Stimulated activated CD8-positive, alpha-beta memory T cell treated with anti-CD3 and anti-CD28 coated beads, Interleukin-12 subunit alpha, Interleukin-12 subunit beta, amount 100 ng/mL, for 4 hours (primary cell): ENCODE data around the gene MORN1.

Experiments
- DNase-seq: peaks from one replicate; pipeline ENCODE4 v3.0.0-alpha.2; 2020; ENCODE audit warnings: low read depth

The MORN1 gene

GRCh38 chr1:2350911-2351655 is 40.3 kb downstream of the MORN1 start:
- DNase-seq = no peak

GRCh38 chr1:2350501-2350900 is 40.9 kb downstream of the MORN1 start:
- DNase-seq = no peak

DNA sequence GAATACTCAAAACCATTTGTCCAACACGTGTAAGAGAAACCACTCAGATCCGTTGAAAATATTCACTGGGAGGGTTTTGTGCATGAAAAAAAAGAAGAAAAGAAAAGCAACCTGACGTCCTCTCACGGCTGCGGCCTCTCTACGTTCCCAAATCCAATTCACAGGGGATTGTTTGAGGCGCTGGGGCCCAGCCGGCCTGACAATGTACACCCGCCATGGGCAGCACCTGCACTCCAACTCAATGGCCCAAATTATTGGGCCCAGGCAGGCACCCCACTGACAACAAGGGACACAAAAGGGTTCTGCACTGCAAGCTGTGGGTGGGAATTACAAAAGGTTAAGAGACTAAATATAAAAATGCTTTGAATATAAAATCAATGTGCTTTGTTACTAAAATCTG is 41.5 kb downstream of the MORN1 start:
- no peak for DNase-seq

GRCh38 chr1:2348346-2349325 is 42.7 kb downstream of the MORN1 start:
- no peak for DNase-seq

- DNase-seq = no peak
These were observed 43.5 kb downstream of the MORN1 start for GRCh38 chr1:2347896-2348295.

GRCh38 chr1:2347409-2347785 is 44.0 kb downstream of the MORN1 start:
- DNase-seq = no peak

DNA sequence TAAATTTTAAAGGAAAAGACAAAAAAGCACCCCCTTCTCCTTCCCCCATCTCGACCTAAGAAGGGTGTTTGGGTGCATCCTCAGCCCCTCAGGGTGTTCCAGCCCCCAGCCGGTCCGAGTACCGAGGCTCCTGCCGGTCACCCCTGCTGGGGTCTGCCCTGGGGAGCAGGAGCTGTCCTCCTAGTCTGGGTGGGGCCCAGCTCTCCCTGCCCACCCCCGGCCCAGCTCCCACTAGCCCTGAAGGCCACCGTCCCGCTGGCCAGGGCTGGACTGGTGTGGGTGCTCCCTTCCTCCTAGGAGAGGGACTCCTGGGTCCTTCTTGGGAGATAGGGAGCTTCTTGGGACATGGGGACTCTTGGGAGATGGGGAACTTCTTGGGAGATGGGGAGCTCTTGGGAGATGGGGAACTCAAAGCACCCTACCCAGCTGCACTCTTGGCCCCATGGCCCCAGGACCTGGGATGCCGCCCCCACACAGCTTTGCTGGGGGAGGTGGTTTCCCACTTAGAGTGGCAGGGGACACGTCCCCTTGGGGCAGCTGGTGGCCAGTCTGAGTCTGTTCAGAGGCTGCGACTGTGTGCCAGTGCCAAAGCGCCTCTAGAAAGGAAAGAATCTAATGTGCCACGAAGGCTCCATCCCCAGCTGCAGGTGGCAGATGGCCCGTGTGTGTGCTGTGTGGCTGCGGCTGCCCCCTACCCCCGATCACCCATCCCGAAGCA is 44.5 kb downstream of the MORN1 start:
- DNase-seq = no peak

GRCh38 chr1:2345297-2346075 is 45.9 kb downstream of the MORN1 start:
- DNase-seq = no peak

GRCh38 chr1:2344744-2345296 is 46.5 kb downstream of the MORN1 start:
- no peak for DNase-seq

DNA sequence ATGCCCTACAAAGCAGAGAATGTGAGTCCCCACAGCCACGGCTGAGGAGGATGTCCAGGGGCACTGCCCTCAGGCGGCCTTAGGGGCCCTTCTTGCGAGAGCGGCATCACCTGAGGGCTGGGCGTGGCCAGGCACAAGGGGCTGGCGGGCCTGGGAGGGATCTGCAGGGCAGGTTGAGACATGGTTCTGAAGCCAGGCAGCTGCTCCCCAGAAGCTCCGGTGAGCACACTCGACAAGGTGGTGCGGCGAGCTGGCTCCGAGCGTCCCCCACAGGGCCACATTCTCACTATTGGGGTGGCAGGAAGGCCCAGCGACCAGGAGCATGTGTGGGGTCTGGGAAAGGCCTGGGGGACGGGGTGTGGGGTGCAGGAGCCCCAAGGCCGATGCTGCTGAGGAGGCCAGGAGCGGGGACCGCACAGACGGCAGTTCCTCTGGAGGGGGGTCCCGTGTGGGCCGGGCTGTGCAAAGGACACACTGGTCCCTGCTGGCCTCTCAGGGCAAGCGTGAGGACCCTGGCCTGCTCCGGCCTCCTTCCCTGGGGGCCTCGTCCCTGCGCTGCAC is 47.2 kb downstream of the MORN1 start:
- DNase-seq = no peak

- no peak for DNase-seq
These were observed 48.1 kb downstream of the MORN1 start for GRCh38 chr1:2343023-2343935.

DNA sequence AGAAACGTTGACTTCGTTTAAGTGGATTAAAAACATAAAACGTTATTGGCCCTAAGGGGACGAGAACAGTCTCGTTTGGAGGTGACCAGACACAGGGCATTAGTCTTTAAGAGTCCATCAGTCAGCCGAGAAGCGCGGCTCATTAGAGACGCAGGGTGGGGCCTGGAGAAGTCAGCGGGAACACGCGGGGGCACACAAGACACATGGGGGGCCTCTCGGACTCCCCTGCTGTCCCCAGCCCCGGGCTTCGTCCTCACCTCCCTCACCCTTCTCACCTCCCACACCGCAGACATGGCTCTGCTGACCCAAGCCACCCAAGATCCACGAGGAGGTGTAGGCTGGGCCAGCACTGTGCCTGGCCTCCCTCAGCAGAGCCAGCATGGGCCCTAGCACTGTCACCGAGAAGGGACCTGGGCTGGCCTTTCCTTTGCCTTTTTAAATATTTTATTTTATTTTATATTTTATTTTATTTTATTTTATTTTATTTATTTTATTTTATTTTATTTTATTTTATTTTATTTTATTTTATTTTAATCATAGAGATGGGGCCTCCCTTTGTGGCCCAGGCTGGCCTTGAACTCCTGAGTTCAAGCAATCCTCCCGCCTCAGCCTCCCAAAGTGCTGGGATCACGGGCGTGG is 48.9 kb downstream of the MORN1 start:
- DNase-seq = no peak

- DNase-seq = no peak
These were observed 49.5 kb downstream of the MORN1 start for GRCh38 chr1:2341706-2342383.

GRCh38 chr1:2340918-2341254 is 50.5 kb downstream of the MORN1 start:
- DNase-seq = no peak

DNA sequence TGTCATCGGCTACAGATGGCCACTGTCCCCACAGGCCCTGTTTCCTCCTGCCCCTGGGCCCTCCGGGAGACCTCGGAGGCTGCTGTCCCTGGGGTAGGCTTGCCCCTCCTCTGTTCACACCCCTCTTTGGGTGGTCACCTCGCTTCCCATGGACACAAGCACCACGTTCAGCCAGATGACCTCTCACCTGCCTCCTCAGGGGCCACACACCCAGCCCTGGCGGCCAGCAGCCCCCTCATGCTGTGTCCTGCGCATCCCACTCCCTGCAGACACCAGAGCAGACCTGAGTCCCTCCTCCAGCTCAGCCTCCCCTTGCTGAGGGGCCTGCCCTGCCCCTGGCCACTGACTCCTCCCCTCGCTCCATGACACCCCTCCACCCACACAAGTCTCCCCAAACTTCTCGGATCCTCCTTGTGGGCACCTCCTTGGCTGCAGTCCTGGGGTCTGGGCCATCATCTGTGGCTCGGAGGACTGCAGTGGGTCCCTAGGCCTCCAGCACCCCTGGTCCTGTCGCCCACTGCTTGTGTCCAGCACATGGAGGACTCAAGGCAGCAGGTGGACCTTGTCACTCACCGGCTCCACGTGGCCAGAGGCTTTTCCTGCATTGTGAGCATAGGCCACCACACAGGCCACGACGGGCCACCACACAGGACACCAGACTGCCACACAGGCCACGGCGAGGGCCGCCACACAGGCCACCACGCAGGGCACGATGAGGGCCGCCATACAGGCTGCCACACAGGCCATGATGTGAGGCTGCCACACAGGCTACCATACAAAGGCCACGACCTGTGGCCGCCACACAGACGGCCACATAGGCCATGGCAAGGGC is 51.1 kb downstream of the MORN1 start:
- DNase-seq = no peak

- no peak for DNase-seq
These were observed 51.9 kb downstream of the MORN1 start for GRCh38 chr1:2339206-2340085.

GRCh38 chr1:2337501-2337900 is 53.9 kb downstream of the MORN1 start:
- DNase-seq = no peak
